Karpas-422 (cell line): ENCODE measurements around the gene RAD51B. TPM values are rescaled to one million over a fixed set of nuclear protein-coding genes. Genes with fewer than 3 reads are reported as not detected.

Source experiments
- DNase-seq: peaks from one replicate; pipeline ENCODE4 v3.0.0-alpha.2; 2015
- H2AFZ ChIP-seq: fragments of 200-600 bp; sonication (generic); 2 replicates; pipeline ENCODE4 v1.6.1; 2014; ENCODE audit warnings: antibody characterized with exemption, low read length, mixed read lengths
- H3K27ac ChIP-seq: fragments of 200-600 bp; sonication (generic); 2 replicates; pipeline ENCODE4 v1.5.1; 2014; ENCODE audit warnings: mild to moderate bottlenecking, low read length, moderate library complexity
- H3K27me3 ChIP-seq: fragments of 200-600 bp; sonication (generic); 2 replicates; pipeline ENCODE4 v1.6.1; 2014; ENCODE audit warnings: low read length, mixed read lengths
- H3K36me3 ChIP-seq: fragments of 200-600 bp; sonication (generic); 2 replicates; pipeline ENCODE4 v1.6.1; 2014; ENCODE audit warnings: low read length, mixed read lengths; ENCODE audit not compliant: insufficient read depth
- H3K4me1 ChIP-seq: fragments of 200-600 bp; sonication (generic); 2 replicates; pipeline ENCODE4 v1.6.1; 2014; ENCODE audit warnings: mild to moderate bottlenecking, low read length, mixed read lengths
- H3K4me2 ChIP-seq: fragments of 200-600 bp; sonication (generic); 2 replicates; pipeline ENCODE4 v1.6.1; 2014; ENCODE audit warnings: low read length, low read depth, mild to moderate bottlenecking; ENCODE audit not compliant: poor library complexity, severe bottlenecking
- H3K4me3 ChIP-seq: fragments of 200-600 bp; sonication (generic); 2 replicates; pipeline ENCODE4 v1.5.1; 2014; ENCODE audit warnings: mild to moderate bottlenecking, antibody characterized with exemption, low read length, mixed read lengths
- H3K79me2 ChIP-seq: fragments of 200-600 bp; sonication (generic); 2 replicates; pipeline ENCODE4 v1.6.1; 2014; ENCODE audit warnings: mild to moderate bottlenecking, low read length, mixed read lengths
- H3K9ac ChIP-seq: fragments of 200-600 bp; sonication (generic); 2 replicates; pipeline ENCODE4 v1.6.0; 2014; ENCODE audit warnings: low read length
- H3K9me2 ChIP-seq: fragments of 200-600 bp; sonication (generic), shearing (Covaris generic); replicated peaks from 2 replicates; pipeline ENCODE4 v1.6.0; 2014; ENCODE audit warnings: mild to moderate bottlenecking, low read length, moderate library complexity; ENCODE audit not compliant: insufficient read depth
- H3K9me3 ChIP-seq: fragments of 300-700, 200-600 bp; sonication (generic); 2 replicates; pipeline ENCODE4 v1.6.1; 2014; ENCODE audit warnings: low read length, mixed read lengths
- H4K20me1 ChIP-seq: fragments of 200-600 bp; sonication (generic); 2 replicates; pipeline ENCODE4 v1.6.1; 2014; ENCODE audit warnings: mild to moderate bottlenecking, antibody characterized with exemption, low read length, low read depth; ENCODE audit not compliant: insufficient read depth
- total RNA-seq: library from RNA; depleted of rRNA; stranded (reverse); fragments of >200 nt; shearing (Covaris generic); gene quantifications from 2 replicates; pipeline ENCODE4 v1.2.3, GENCODE V29; 2014; ENCODE audit warnings: low replicate concordance

The RAD51B gene
- total RNA-seq, 1 experiment from 2014 or later: 107 TPM

DNA sequence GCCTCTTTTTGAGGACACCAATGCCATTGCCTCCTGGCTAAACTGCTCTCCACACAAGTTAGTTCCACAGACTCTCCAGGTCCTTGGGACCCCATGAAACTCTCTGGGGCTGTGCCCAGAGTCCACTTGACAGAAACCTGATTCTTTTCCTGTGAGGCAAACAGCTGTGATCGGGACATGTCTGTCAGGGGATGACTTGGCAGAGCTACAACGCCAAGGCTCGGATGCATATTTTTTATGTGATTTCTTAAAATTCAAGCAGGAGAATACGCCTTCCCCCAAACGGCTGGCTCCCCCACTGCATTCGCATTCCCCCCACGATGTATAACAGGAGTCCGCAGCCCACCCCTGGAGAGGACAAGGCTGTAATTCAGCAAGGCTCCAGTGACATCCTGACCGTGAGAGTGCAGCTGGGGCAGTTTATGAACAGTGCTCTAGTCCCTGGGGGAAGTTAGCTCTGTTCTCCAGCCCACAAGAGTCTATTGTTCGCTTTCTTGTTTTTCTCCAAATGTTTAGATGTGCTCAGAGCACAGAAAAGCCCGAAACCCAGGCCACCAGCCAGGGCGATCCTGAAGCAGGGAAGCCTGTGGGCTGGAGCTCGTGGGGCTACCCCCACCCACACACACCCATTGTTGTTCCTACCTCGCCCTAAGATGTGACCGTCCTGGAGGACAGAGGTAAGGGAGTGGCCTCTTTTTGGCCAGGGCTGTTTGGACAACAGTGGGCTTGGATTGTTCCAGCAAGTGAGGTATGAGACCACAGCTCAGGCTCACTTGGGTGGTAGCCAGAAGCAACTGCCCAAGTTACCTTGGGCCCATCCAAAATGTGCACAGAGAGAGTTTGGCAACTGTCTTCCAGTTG is 813.8 kb downstream of the RAD51B start:
- Histone ChIP-seq H3K36me3 (no peaks in the 10 kb centered on the region), H2AFZ (no peak overlapping the region), H4K20me1 (no peaks in the 10 kb centered on the region), H3K4me1 (peaks cover 6% of the 10 kb centered on the region), H3K79me2 (no peaks in the 10 kb centered on the region), H3K27me3 (no peaks in the 10 kb centered on the region; the same call in 1 of the 2 replicates), H3K9me3 (no peaks in the 10 kb centered on the region), H3K9me2 (no peaks in the 10 kb centered on the region), H3K4me2 (no peak overlapping the region), H3K4me3 (no peak overlapping the region), H3K9ac (no peak overlapping the region), H3K27ac (no peak overlapping the region)
- DNase-seq: no peak

DNA sequence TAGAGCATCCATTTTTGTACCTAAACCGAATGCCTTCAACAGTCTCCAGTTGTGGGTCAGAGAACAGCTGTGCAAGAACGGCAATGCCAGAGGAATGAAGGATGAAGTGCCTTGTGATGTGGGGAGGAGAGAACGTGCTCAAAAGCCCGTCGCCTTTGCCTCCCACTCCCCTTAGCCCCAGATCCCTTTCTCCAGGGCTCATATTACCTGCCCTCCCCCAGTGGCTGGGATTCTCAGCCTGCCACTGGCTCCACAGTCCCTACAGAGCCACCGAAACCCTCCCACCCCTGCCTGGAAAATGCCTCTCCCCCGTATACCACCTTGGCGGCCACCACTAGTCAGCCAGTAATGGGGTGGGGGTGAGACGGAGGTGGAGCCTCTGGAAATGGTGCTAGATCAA is 814.8 kb downstream of the RAD51B start:
- no peaks in the 10 kb centered on the region for H3K36me3 ChIP-seq
- no peak overlapping the region for H3K9ac ChIP-seq
- no peak overlapping the region for H3K27ac ChIP-seq
- no peaks in the 10 kb centered on the region for H4K20me1 ChIP-seq
- H2AFZ ChIP-seq: no peak overlapping the region
- H3K4me1 ChIP-seq: no peaks in the 10 kb centered on the region; the same call in 1 of the 2 replicates
- H3K9me3 ChIP-seq: no peaks in the 10 kb centered on the region
- no peaks in the 10 kb centered on the region; the same call in 1 of the 2 replicates for H3K27me3 ChIP-seq
- no peak for DNase-seq
- no peaks in the 10 kb centered on the region for H3K9me2 ChIP-seq
- no peak overlapping the region for H3K4me2 ChIP-seq
- H3K79me2 ChIP-seq: no peaks in the 10 kb centered on the region
- H3K4me3 ChIP-seq: no peak overlapping the region

DNA sequence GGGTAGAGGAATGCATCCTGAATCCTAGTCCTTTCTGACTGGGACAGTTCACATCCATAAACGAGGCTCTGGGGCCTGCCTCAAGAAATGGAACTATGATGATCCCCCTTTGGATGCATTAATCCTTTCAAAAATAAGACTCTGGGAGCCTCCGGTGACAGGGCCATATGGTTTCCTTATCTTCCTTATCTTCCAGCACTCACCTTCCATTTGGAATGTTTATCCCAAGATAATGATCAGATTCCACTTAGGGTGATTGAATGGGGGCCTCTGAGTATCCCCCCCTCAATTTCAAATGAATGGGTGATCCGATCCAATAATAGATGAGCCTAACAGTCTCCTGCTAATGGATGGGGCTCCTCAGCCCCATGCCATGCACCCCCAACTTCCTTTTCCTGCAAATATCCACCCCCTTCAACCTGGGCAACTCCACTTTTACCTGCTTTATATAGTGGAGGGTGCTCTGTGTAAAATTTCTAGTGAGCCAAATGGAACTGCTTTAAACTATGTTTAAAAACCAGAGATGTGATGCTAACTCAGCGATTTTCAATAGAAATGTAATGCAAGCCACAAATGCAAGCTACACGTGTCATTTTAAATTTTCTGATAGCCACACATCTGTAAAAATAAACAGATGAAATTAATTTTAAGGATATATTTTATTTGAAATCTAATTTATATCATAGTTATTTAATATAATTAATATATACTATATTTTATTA is 815.5 kb downstream of the RAD51B start:
- Histone ChIP-seq H3K9me2 (no peaks in the 10 kb centered on the region), H3K4me3 (no peak overlapping the region), H4K20me1 (no peaks in the 10 kb centered on the region), H3K4me2 (no peak overlapping the region), H3K4me1 (no peaks in the 10 kb centered on the region; the same call in 1 of the 2 replicates), H3K27ac (no peak overlapping the region), H3K27me3 (no peaks in the 10 kb centered on the region; the same call in 1 of the 2 replicates), H3K79me2 (no peaks in the 10 kb centered on the region), H3K36me3 (no peaks in the 10 kb centered on the region), H2AFZ (no peak overlapping the region), H3K9ac (no peak overlapping the region), H3K9me3 (no peaks in the 10 kb centered on the region)
- DNase-seq: no peak

- no peak overlapping the region for H3K9ac ChIP-seq
- DNase-seq: no peak
- H4K20me1 ChIP-seq: no peaks in the 10 kb centered on the region
- no peaks in the 10 kb centered on the region for H3K9me2 ChIP-seq
- no peaks in the 10 kb centered on the region for H3K79me2 ChIP-seq
- H3K36me3 ChIP-seq: no peaks in the 10 kb centered on the region
- no peak overlapping the region for H3K4me2 ChIP-seq
- no peaks in the 10 kb centered on the region; the same call in 1 of the 2 replicates for H3K27me3 ChIP-seq
- no peak overlapping the region for H3K27ac ChIP-seq
- H3K4me3 ChIP-seq: no peak overlapping the region
- H3K9me3 ChIP-seq: 0 out of 2 replicates have a peak, but pooled peaks cover 2% of the 10 kb centered on the region
- no peaks in the 10 kb centered on the region; the same call in 1 of the 2 replicates for H3K4me1 ChIP-seq
- no peak overlapping the region for H2AFZ ChIP-seq
These were observed 817.0 kb downstream of the RAD51B start for GRCh38 chr14:68636597-68636996.

GRCh38 chr14:68637106-68638021 is 817.8 kb downstream of the RAD51B start:
- Histone ChIP-seq H2AFZ (no peak overlapping the region), H3K9ac (no peak overlapping the region), H4K20me1 (no peaks in the 10 kb centered on the region)

DNA sequence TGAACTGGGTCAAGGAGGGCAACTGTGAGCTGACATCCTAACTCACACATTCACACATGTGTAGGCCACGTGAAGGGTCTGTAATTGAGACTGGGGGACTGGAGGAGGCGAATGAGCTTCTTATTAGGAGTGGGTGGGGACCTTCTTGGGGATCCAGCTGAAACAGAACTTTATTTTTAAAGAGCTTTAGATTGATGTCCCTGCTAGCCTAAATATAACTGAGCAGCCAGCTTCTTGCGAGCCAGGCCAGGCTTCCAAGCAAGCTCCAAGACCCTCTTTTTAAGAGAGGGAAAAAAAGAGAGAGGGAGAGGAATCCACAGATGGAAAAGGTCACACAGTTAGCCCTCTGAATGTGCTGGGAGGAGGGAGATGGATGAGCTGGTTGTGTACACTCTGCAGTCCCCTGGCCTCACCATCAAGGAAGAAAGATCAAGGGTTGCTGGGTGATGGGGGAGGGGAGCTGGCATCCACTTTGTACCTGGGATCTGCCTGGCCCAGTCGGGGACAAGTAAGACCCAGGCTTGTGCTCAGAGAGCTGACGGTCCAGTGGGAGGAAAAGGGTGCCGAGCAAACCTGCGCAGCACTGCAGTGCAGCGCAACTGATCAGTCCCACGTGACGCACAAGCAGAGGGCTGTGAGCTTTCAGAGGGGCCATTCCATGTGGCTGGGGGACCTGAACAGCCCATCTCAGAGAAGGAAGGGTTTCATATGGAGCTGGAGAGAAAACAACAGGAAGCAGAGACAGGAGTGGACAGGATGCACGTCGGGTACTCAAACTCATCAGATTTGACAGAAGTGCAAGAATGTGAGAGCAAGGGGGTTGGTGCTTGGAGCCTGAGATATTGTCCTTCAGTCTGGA is 818.8 kb downstream of the RAD51B start:
- H3K27ac ChIP-seq: no peak overlapping the region
- DNase-seq: no peak
- no peak overlapping the region for H2AFZ ChIP-seq
- H3K9me3 ChIP-seq: 0 out of 2 replicates have a peak, but pooled peaks cover 3% of the 10 kb centered on the region
- H3K36me3 ChIP-seq: no peaks in the 10 kb centered on the region
- no peaks in the 10 kb centered on the region for H3K79me2 ChIP-seq
- H3K4me3 ChIP-seq: no peak overlapping the region
- H3K4me2 ChIP-seq: no peak overlapping the region
- no peaks in the 10 kb centered on the region for H4K20me1 ChIP-seq
- no peaks in the 10 kb centered on the region; the same call in 1 of the 2 replicates for H3K27me3 ChIP-seq
- no peaks in the 10 kb centered on the region for H3K9me2 ChIP-seq
- H3K4me1 ChIP-seq: no peaks in the 10 kb centered on the region; the same call in 1 of the 2 replicates
- H3K9ac ChIP-seq: no peak overlapping the region

More at GRCh38 chr14:68637106-68638021, 817.8 kb downstream of the RAD51B start:
- Histone ChIP-seq H3K27me3 (no peaks in the 10 kb centered on the region; the same call in 1 of the 2 replicates), H3K27ac (no peak overlapping the region), H3K9me3 (0 out of 2 replicates have a peak, but pooled peaks cover 3% of the 10 kb centered on the region), H3K4me2 (no peak overlapping the region), H3K9me2 (no peaks in the 10 kb centered on the region), H3K4me3 (no peak overlapping the region), H3K4me1 (no peaks in the 10 kb centered on the region; the same call in 1 of the 2 replicates), H3K36me3 (no peaks in the 10 kb centered on the region), H3K79me2 (no peaks in the 10 kb centered on the region)
- no peak for DNase-seq
